H1 (cell line): ENCODE results near the gene ARPC4. TPM values are rescaled to one million over a fixed set of nuclear protein-coding genes. Genes with fewer than 3 reads are reported as not detected.

Experiments
- BRCA1 ChIP-seq: IDR thresholded peaks from 2 replicates; pipeline ENCODE4 v1.6.1; 2012; ENCODE audit warnings: low read depth, low read length, improper control_type of control experiment
- NRF1 ChIP-seq: IDR thresholded peaks from 2 replicates; pipeline ENCODE4 v1.6.1; 2011; ENCODE audit warnings: mild to moderate bottlenecking, low read depth, low read length, improper control_type of control experiment
- RXRA ChIP-seq: IDR thresholded peaks from 2 replicates; pipeline ENCODE4 v1.6.1; 2011; ENCODE audit warnings: low read depth, mild to moderate bottlenecking, low read length, moderate library complexity; ENCODE audit not compliant: insufficient read depth
- SAP30 ChIP-seq: fragments of 300-600 bp; sonication (generic); IDR thresholded peaks from 2 replicates; pipeline ENCODE4 v1.7.1; 2012; ENCODE audit warnings: low read length, moderate library complexity, mild to moderate bottlenecking, inconsistent platforms; ENCODE audit not compliant: insufficient read depth, insufficient replicate concordance
- SIX5 ChIP-seq: IDR thresholded peaks from 2 replicates; pipeline ENCODE4 v1.6.1; 2011; ENCODE audit warnings: mild to moderate bottlenecking, low read depth, low read length
- SP2 ChIP-seq: IDR thresholded peaks from 2 replicates; pipeline ENCODE4 v1.6.1; 2012; ENCODE audit warnings: mild to moderate bottlenecking, low read length, inconsistent platforms
- TAF1 ChIP-seq: IDR thresholded peaks from 2 replicates; pipeline ENCODE4 v1.6.1; 2011; ENCODE audit warnings: mild to moderate bottlenecking, low read depth, low read length
- YY1 ChIP-seq: IDR thresholded peaks from 2 replicates; pipeline ENCODE4 v1.6.1; 2011; ENCODE audit warnings: low read depth, mild to moderate bottlenecking, low read length
- polyA plus RNA-seq, 7 experiments: library from polyadenylated mRNA; depleted of rRNA in 3 of 7; stranded (reverse) in 5 of 7; unstranded in 2 of 7; fragments of >200 nt in 5 of 7; fragments of 200-250 nt in 2 of 7; gene quantifications; 1 replicate in 5 of 7; 2 replicates in 1 of 7; 4 replicates in 1 of 7; pipeline versions ENCODE4 v1.2.1 to v1.2.3, GENCODE V29; 2011 to 2013; ENCODE audit warnings: missing spikeins in 2 of 7, mixed read lengths in 2 of 7
- total RNA-seq: library from RNA; stranded (reverse); fragmentation: NEBNext Ultra II Directional; extraction: Animal tissue kit (Norgen Biotek cat#: 25700); gene quantifications from 2 replicates; pipeline ENCODE4 v1.2.1, GENCODE V29; 2021
- TF ChIP-seq, protein P1 (sequence below): fragments of 300-600 bp; sonication (generic); IDR thresholded peaks from 2 replicates; pipeline ENCODE4 v1.7.1; 2012; ENCODE audit warnings: low read length, moderate library complexity, mild to moderate bottlenecking, inconsistent platforms; ENCODE audit not compliant: insufficient replicate concordance
- TF ChIP-seq, protein P2 (sequence below): IDR thresholded peaks from 2 replicates; pipeline ENCODE4 v1.6.1; 2011; ENCODE audit warnings: low read depth, mild to moderate bottlenecking, low read length; ENCODE audit not compliant: insufficient read depth

Gene ARPC4
- total and polyA plus RNA-seq, 2 of the 8 experiments (the other 6 are each of a cell fraction or from before 2014, with no cell fraction given), result 138 to 154 TPM

DNA sequence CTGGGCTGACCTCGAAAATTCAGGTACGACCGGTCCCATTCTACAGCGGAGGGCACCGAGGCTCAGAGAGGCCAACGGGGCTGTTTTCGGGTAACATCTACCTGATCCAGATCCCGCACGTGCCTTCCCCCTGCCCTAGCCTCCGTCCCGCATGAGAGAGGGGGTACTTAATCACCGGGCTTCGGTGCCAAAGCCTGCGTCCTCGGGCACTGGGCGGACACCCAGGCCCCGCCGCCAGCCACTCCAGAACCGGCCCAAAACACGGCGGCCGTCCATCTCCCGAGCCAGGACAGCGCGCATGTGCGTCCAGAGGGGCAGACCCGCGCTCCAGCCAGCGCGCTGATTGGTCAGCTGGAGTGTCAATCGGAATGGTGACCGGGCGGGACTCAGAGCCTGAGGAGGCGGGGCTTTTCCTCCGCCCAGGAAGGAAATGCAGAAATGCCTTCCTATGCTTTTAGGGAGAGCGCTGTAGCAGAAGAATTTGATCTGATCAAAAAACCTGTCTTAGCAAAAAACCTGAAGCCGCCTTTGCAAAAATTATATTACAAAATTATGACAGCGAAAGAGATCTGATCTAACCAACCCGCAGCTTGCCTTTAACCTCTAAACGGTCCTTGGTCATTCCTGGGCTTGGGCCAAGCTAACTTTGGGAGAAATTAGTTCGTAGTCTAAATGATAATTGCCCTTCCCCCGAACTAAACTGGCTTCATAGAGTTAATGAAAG lies 51.0 kb downstream of the ARPC4 start, which contains the start of gene RPUSD3 (continued):
- TF ChIP-seq, protein P1, sequence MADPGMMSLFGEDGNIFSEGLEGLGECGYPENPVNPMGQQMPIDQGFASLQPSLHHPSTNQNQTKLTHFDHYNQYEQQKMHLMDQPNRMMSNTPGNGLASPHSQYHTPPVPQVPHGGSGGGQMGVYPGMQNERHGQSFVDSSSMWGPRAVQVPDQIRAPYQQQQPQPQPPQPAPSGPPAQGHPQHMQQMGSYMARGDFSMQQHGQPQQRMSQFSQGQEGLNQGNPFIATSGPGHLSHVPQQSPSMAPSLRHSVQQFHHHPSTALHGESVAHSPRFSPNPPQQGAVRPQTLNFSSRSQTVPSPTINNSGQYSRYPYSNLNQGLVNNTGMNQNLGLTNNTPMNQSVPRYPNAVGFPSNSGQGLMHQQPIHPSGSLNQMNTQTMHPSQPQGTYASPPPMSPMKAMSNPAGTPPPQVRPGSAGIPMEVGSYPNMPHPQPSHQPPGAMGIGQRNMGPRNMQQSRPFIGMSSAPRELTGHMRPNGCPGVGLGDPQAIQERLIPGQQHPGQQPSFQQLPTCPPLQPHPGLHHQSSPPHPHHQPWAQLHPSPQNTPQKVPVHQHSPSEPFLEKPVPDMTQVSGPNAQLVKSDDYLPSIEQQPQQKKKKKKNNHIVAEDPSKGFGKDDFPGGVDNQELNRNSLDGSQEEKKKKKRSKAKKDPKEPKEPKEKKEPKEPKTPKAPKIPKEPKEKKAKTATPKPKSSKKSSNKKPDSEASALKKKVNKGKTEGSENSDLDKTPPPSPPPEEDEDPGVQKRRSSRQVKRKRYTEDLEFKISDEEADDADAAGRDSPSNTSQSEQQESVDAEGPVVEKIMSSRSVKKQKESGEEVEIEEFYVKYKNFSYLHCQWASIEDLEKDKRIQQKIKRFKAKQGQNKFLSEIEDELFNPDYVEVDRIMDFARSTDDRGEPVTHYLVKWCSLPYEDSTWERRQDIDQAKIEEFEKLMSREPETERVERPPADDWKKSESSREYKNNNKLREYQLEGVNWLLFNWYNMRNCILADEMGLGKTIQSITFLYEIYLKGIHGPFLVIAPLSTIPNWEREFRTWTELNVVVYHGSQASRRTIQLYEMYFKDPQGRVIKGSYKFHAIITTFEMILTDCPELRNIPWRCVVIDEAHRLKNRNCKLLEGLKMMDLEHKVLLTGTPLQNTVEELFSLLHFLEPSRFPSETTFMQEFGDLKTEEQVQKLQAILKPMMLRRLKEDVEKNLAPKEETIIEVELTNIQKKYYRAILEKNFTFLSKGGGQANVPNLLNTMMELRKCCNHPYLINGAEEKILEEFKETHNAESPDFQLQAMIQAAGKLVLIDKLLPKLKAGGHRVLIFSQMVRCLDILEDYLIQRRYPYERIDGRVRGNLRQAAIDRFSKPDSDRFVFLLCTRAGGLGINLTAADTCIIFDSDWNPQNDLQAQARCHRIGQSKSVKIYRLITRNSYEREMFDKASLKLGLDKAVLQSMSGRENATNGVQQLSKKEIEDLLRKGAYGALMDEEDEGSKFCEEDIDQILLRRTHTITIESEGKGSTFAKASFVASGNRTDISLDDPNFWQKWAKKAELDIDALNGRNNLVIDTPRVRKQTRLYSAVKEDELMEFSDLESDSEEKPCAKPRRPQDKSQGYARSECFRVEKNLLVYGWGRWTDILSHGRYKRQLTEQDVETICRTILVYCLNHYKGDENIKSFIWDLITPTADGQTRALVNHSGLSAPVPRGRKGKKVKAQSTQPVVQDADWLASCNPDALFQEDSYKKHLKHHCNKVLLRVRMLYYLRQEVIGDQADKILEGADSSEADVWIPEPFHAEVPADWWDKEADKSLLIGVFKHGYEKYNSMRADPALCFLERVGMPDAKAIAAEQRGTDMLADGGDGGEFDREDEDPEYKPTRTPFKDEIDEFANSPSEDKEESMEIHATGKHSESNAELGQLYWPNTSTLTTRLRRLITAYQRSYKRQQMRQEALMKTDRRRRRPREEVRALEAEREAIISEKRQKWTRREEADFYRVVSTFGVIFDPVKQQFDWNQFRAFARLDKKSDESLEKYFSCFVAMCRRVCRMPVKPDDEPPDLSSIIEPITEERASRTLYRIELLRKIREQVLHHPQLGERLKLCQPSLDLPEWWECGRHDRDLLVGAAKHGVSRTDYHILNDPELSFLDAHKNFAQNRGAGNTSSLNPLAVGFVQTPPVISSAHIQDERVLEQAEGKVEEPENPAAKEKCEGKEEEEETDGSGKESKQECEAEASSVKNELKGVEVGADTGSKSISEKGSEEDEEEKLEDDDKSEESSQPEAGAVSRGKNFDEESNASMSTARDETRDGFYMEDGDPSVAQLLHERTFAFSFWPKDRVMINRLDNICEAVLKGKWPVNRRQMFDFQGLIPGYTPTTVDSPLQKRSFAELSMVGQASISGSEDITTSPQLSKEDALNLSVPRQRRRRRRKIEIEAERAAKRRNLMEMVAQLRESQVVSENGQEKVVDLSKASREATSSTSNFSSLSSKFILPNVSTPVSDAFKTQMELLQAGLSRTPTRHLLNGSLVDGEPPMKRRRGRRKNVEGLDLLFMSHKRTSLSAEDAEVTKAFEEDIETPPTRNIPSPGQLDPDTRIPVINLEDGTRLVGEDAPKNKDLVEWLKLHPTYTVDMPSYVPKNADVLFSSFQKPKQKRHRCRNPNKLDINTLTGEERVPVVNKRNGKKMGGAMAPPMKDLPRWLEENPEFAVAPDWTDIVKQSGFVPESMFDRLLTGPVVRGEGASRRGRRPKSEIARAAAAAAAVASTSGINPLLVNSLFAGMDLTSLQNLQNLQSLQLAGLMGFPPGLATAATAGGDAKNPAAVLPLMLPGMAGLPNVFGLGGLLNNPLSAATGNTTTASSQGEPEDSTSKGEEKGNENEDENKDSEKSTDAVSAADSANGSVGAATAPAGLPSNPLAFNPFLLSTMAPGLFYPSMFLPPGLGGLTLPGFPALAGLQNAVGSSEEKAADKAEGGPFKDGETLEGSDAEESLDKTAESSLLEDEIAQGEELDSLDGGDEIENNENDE, result no peak
- TF ChIP-seq BRCA1 (no peak), SAP30 (no peak), TAF1 (peak; percentile 72), SP2 (peak; percentile 74), NRF1 (peak; percentile 55), YY1 (0 out of 2 replicates have a peak, but pooled peaks have one; percentile 14), RXRA (no peak), SIX5 (no peak)
- TF ChIP-seq, protein P2, sequence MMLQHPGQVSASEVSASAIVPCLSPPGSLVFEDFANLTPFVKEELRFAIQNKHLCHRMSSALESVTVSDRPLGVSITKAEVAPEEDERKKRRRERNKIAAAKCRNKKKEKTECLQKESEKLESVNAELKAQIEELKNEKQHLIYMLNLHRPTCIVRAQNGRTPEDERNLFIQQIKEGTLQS, result no peak
